ENCODE results near the gene NBPF3. TPM values are rescaled to one million over a fixed set of nuclear protein-coding genes. Genes with fewer than 3 reads are reported as not detected.
"Not testable (repeated sequence)": the region's sequence is repeated elsewhere in the genome, so short reads cannot be mapped to it uniquely, and the experiment has no call there.

NBPF3 gene
- polyA plus RNA-seq, 2 donors, result 1.1 to 2.4 TPM

GRCh38 chr1:21514245-21514644, 74.3 kb downstream of the NBPF3 start:
- WGBS, 2 donors, result 82 to 83% methylated on average over 5 of the region's 5 CpGs
- H3K27me3 ChIP-seq (ENCODE audit: control insufficient read depth in 1 of 2, insufficient read depth in 2 of 2, low read length in 2 of 2), result no peaks in the 10 kb centered on the region

GRCh38 chr1:21517161-21517589, 77.2 kb downstream of the NBPF3 start:
- Histone ChIP-seq H3K9me3 (ENCODE audit: control insufficient read depth in 2 of 2, insufficient read depth in 1 of 2, low read depth in 1 of 2, low read length in 1 of 2) (no peaks in the 10 kb centered on the region), H3K4me3 (ENCODE audit: low read depth in 1 of 2, low read length in 2 of 2) (no peak overlapping the region), H3K27ac (ENCODE audit: low read depth in 2 of 2, low read length in 1 of 2) (no peak overlapping the region), H3K27me3 (ENCODE audit: control insufficient read depth in 1 of 2, insufficient read depth in 2 of 2, low read length in 2 of 2) (no peaks in the 10 kb centered on the region), H3K4me1 (ENCODE audit: control insufficient read depth in 2 of 2, insufficient read depth in 2 of 2, low read length in 1 of 2) (no peaks in the 10 kb centered on the region), H3K36me3 (ENCODE audit: control insufficient read depth in 2 of 2, insufficient read depth in 2 of 2, low read length in 1 of 2) (no peaks in the 10 kb centered on the region)
- 60 to 68% methylated on average over 3 of the region's 3 CpGs for WGBS, 2 donors

More at GRCh38 chr1:21514245-21514644, 74.3 kb downstream of the NBPF3 start:
- Histone ChIP-seq H3K4me3 (ENCODE audit: low read depth in 1 of 2, low read length in 2 of 2) (no peak overlapping the region), H3K9me3 (ENCODE audit: control insufficient read depth in 2 of 2, insufficient read depth in 1 of 2, low read depth in 1 of 2, low read length in 1 of 2) (no peaks in the 10 kb centered on the region), H3K36me3 (ENCODE audit: control insufficient read depth in 2 of 2, insufficient read depth in 2 of 2, low read length in 1 of 2) (no peaks in the 10 kb centered on the region), H3K27ac (ENCODE audit: low read depth in 2 of 2, low read length in 1 of 2) (no peak overlapping the region), H3K4me1 (ENCODE audit: control insufficient read depth in 2 of 2, insufficient read depth in 2 of 2, low read length in 1 of 2) (peaks cover 3% of the 10 kb centered on the region in 2 donors)

- no peaks in the 10 kb centered on the region for H3K4me1 ChIP-seq (ENCODE audit: control insufficient read depth in 2 of 2, insufficient read depth in 2 of 2, low read length in 1 of 2)
- H3K27me3 ChIP-seq (ENCODE audit: control insufficient read depth in 1 of 2, insufficient read depth in 2 of 2, low read length in 2 of 2), result no peaks in the 10 kb centered on the region
- H3K27ac ChIP-seq (ENCODE audit: low read depth in 2 of 2, low read length in 1 of 2), result no peak overlapping the region
- WGBS, 2 donors, result 79 to 85% methylated on average over 13 of the region's 13 CpGs
- no peaks in the 10 kb centered on the region for H3K9me3 ChIP-seq (ENCODE audit: control insufficient read depth in 2 of 2, insufficient read depth in 1 of 2, low read depth in 1 of 2, low read length in 1 of 2)
- no peaks in the 10 kb centered on the region for H3K36me3 ChIP-seq (ENCODE audit: control insufficient read depth in 2 of 2, insufficient read depth in 2 of 2, low read length in 1 of 2)
- no peak overlapping the region for H3K4me3 ChIP-seq (ENCODE audit: low read depth in 1 of 2, low read length in 2 of 2)
These were observed 77.9 kb downstream of the NBPF3 start for GRCh38 chr1:21517660-21518480.

- 93 to 95% methylated on average over 16 of the region's 16 CpGs for WGBS, 2 donors
- Histone ChIP-seq H3K27ac (ENCODE audit: low read depth in 2 of 2, low read length in 1 of 2) (no peak overlapping the region), H3K36me3 (ENCODE audit: control insufficient read depth in 2 of 2, insufficient read depth in 2 of 2, low read length in 1 of 2) (no peaks in the 10 kb centered on the region), H3K4me1 (ENCODE audit: control insufficient read depth in 2 of 2, insufficient read depth in 2 of 2, low read length in 1 of 2) (no peaks in the 10 kb centered on the region), H3K9me3 (ENCODE audit: control insufficient read depth in 2 of 2, insufficient read depth in 1 of 2, low read depth in 1 of 2, low read length in 1 of 2) (no peaks in the 10 kb centered on the region), H3K4me3 (ENCODE audit: low read depth in 1 of 2, low read length in 2 of 2) (no peak overlapping the region), H3K27me3 (ENCODE audit: control insufficient read depth in 1 of 2, insufficient read depth in 2 of 2, low read length in 2 of 2) (no peaks in the 10 kb centered on the region)
These were observed 79.0 kb downstream of the NBPF3 start for GRCh38 chr1:21518774-21519455.

- not testable (repeated sequence) for H3K4me1 ChIP-seq (ENCODE audit: control insufficient read depth in 2 of 2, insufficient read depth in 2 of 2, low read length in 1 of 2); H3K27ac ChIP-seq (ENCODE audit: low read depth in 2 of 2, low read length in 1 of 2); H3K36me3 ChIP-seq (ENCODE audit: control insufficient read depth in 2 of 2, insufficient read depth in 2 of 2, low read length in 1 of 2); H3K27me3 ChIP-seq (ENCODE audit: control insufficient read depth in 1 of 2, insufficient read depth in 2 of 2, low read length in 2 of 2); H3K9me3 ChIP-seq (ENCODE audit: control insufficient read depth in 2 of 2, insufficient read depth in 1 of 2, low read depth in 1 of 2, low read length in 1 of 2); H3K4me3 ChIP-seq (ENCODE audit: low read depth in 1 of 2, low read length in 2 of 2)
- 91 to 94% methylated on average over 11 of the region's 11 CpGs for WGBS, 2 donors
These were observed 79.6 kb downstream of the NBPF3 start for GRCh38 chr1:21519486-21520070.

DNA sequence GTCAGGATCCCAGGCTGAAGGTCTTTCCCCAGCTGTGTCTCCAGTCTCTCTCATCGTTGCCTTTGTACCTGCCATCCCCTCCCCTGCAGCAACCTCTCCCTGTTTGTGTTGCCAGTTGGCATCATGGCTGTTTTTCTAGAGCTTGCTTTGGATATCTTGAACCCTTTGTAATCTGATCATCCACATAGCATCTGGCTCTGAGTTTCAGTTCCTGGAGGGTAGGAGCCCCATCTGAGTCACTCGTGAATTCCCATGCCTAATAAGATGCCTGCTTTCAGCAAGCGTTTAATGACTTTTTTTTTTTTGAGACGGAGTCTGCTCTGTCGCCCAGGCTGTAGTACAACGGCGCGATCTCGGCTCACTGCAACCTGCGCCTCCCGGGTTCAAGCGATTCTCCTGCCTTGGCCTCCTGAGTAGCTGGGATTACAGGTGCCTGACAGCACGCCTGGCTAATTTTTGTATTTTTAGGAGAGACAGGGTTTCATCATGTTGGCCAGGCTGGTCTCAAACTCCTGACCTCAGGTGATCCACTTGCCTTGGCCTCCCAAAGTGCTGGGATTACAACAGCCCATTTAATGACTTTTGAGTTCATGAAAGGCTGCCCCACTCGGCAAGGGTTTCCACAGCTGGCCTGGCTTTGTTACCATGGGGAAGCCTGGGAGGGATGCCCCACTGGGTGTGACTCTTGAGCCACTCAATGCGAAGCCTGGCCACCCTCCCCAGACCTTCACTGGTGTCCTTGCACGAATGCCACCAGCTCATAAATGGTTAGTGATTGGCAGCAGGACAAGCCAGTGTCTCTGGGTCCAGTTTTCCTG, 81.2 kb downstream of the NBPF3 start:
- Histone ChIP-seq H3K27me3 (ENCODE audit: control insufficient read depth in 1 of 2, insufficient read depth in 2 of 2, low read length in 2 of 2) (no peaks in the 10 kb centered on the region), H3K36me3 (ENCODE audit: control insufficient read depth in 2 of 2, insufficient read depth in 2 of 2, low read length in 1 of 2) (no peaks in the 10 kb centered on the region), H3K4me3 (ENCODE audit: low read depth in 1 of 2, low read length in 2 of 2) (no peak overlapping the region), H3K27ac (ENCODE audit: low read depth in 2 of 2, low read length in 1 of 2) (no peak overlapping the region), H3K4me1 (ENCODE audit: control insufficient read depth in 2 of 2, insufficient read depth in 2 of 2, low read length in 1 of 2) (no peaks in the 10 kb centered on the region), H3K9me3 (ENCODE audit: control insufficient read depth in 2 of 2, insufficient read depth in 1 of 2, low read depth in 1 of 2, low read length in 1 of 2) (no peaks in the 10 kb centered on the region)
- 60 to 73% methylated on average over 16 of the region's 16 CpGs for WGBS, 2 donors

- H3K9me3 ChIP-seq (ENCODE audit: control insufficient read depth in 2 of 2, insufficient read depth in 1 of 2, low read depth in 1 of 2, low read length in 1 of 2), result no peaks in the 10 kb centered on the region
- no peaks in the 10 kb centered on the region for H3K4me1 ChIP-seq (ENCODE audit: control insufficient read depth in 2 of 2, insufficient read depth in 2 of 2, low read length in 1 of 2)
- H3K4me3 ChIP-seq (ENCODE audit: low read depth in 1 of 2, low read length in 2 of 2), result no peak overlapping the region
- 95 to 97% methylated on average over 4 of the region's 4 CpGs for WGBS, 2 donors
- H3K27me3 ChIP-seq (ENCODE audit: control insufficient read depth in 1 of 2, insufficient read depth in 2 of 2, low read length in 2 of 2), result no peaks in the 10 kb centered on the region
- no peak overlapping the region for H3K27ac ChIP-seq (ENCODE audit: low read depth in 2 of 2, low read length in 1 of 2)
- no peaks in the 10 kb centered on the region for H3K36me3 ChIP-seq (ENCODE audit: control insufficient read depth in 2 of 2, insufficient read depth in 2 of 2, low read length in 1 of 2)
These were observed 81.8 kb downstream of the NBPF3 start for GRCh38 chr1:21521717-21522060.

GRCh38 chr1:21522525-21523038, 82.6 kb downstream of the NBPF3 start:
- no peak overlapping the region for H3K27ac ChIP-seq (ENCODE audit: low read depth in 2 of 2, low read length in 1 of 2)
- no peaks in the 10 kb centered on the region for H3K4me1 ChIP-seq (ENCODE audit: control insufficient read depth in 2 of 2, insufficient read depth in 2 of 2, low read length in 1 of 2)
- WGBS, 2 donors, result 78 to 79% methylated on average over 11 of the region's 11 CpGs
- no peaks in the 10 kb centered on the region for H3K9me3 ChIP-seq (ENCODE audit: control insufficient read depth in 2 of 2, insufficient read depth in 1 of 2, low read depth in 1 of 2, low read length in 1 of 2)
- no peaks in the 10 kb centered on the region for H3K36me3 ChIP-seq (ENCODE audit: control insufficient read depth in 2 of 2, insufficient read depth in 2 of 2, low read length in 1 of 2)
- no peak overlapping the region for H3K4me3 ChIP-seq (ENCODE audit: low read depth in 1 of 2, low read length in 2 of 2)
- no peaks in the 10 kb centered on the region for H3K27me3 ChIP-seq (ENCODE audit: control insufficient read depth in 1 of 2, insufficient read depth in 2 of 2, low read length in 2 of 2)

GRCh38 chr1:21523297-21523813, 83.4 kb downstream of the NBPF3 start:
- Histone ChIP-seq H3K4me1 (ENCODE audit: control insufficient read depth in 2 of 2, insufficient read depth in 2 of 2, low read length in 1 of 2) (no peaks in the 10 kb centered on the region), H3K27ac (ENCODE audit: low read depth in 2 of 2, low read length in 1 of 2) (no peak overlapping the region), H3K27me3 (ENCODE audit: control insufficient read depth in 1 of 2, insufficient read depth in 2 of 2, low read length in 2 of 2) (no peaks in the 10 kb centered on the region), H3K36me3 (ENCODE audit: control insufficient read depth in 2 of 2, insufficient read depth in 2 of 2, low read length in 1 of 2) (no peaks in the 10 kb centered on the region), H3K4me3 (ENCODE audit: low read depth in 1 of 2, low read length in 2 of 2) (no peak overlapping the region), H3K9me3 (ENCODE audit: control insufficient read depth in 2 of 2, insufficient read depth in 1 of 2, low read depth in 1 of 2, low read length in 1 of 2) (no peaks in the 10 kb centered on the region)
- WGBS, 2 donors, result 53 to 76% methylated on average over 7 of the region's 7 CpGs
